Measurements from ENCODE around the gene FYN. TPM values are rescaled to one million over a fixed set of nuclear protein-coding genes. Genes with fewer than 3 reads are reported as not detected.
A peak's percentile ranks its signal among the peaks of the same experiment; 100 is the strongest.

Gene FYN
- total and polyA plus RNA-seq, 9 of the 15 experiments (the other 6 are each of a cell fraction or from before 2014, with no cell fraction given): 2.9 to 22.1 (median 11.4) TPM

- TF ChIP-seq RREB1 (CRISPR knock-in tag; IDR thresholded peaks at IDR 0.05) (0 out of 2 replicates have a peak, but pooled peaks have one; percentile 38), THRB (CRISPR knock-in tag; conservative IDR thresholded peaks at IDR 0.05) (peak; percentile 78; the same call in 1 of the 2 replicates), ELF4 (CRISPR knock-in tag; IDR thresholded peaks at IDR 0.05) (no peak), MTF1 (CRISPR knock-in tag; IDR thresholded peaks at IDR 0.05; ENCODE audit: borderline replicate concordance) (no peak), ZNF699 (CRISPR knock-in tag; IDR thresholded peaks at IDR 0.05; ENCODE audit: insufficient replicate concordance) (no peak), CGGBP1 (CRISPR knock-in tag; IDR thresholded peaks at IDR 0.05) (peak; percentile 72; the same call in 1 of the 2 replicates), BHLHE40 (IDR thresholded peaks at IDR 0.05; ENCODE audit: low read length) (0 out of 2 replicates have a peak, but pooled peaks have one; percentile 4), GABPA (tag; conservative IDR thresholded peaks at IDR 0.05; ENCODE audit: low read depth) (0 out of 2 replicates have a peak, but pooled peaks have one; percentile 25), NEUROD1 (IDR thresholded peaks at IDR 0.05; ENCODE audit: borderline replicate concordance, low read depth, low read length, partially characterized antibody) (peak; percentile 84), XRCC3 (IDR thresholded peaks at IDR 0.05) (no peak), MLLT1 (IDR thresholded peaks at IDR 0.05) (peak in 1 of 2 experiments; percentile 53; a peak in 1 of 4 replicates), VEZF1 (CRISPR knock-in tag; IDR thresholded peaks at IDR 0.05) (peak; percentile 71), CREM (IDR thresholded peaks at IDR 0.05; ENCODE audit: low read depth) (peak; percentile 77), CXXC5 (CRISPR knock-in tag; IDR thresholded peaks at IDR 0.05) (peak; percentile 79), RBM39 (optimal IDR thresholded peaks at IDR 0.05; ENCODE audit: low read depth, low read length) (no peak), KDM1A (IDR thresholded peaks at IDR 0.05) (0 out of 4 replicates have a peak, but pooled peaks of 1 of the 2 experiments have one; percentile 5)
Observed at GRCh38 chr6:111873178-111874024, at the start of gene FYN (continued).

Data from K562 (cell line).